Measurements from ENCODE around the gene TRMO.

The TRMO gene

GRCh38 chr9:97940233-97940632, 17.9 kb upstream of the TRMO start:
- FAIRE-seq, result no peak
- TF ChIP-seq POLR2AphosphoS5 (IDR thresholded peaks at IDR 0.05; ENCODE audit: low read depth, low read length) (no peak), POU2F2 (IDR thresholded peaks at IDR 0.05; ENCODE audit: low read depth, low read length) (no peak), POLR2A (IDR thresholded peaks at IDR 0.05; ENCODE audit: low read depth, low read length) (no peak), SPI1 (IDR thresholded peaks at IDR 0.05; ENCODE audit: low read depth, low read length) (no peak), TAF1 (IDR thresholded peaks at IDR 0.05; ENCODE audit: low read depth, low read length) (no peak), PAX5 (IDR thresholded peaks at IDR 0.05; ENCODE audit: insufficient read depth, low read length, severe bottlenecking) (no peak)
- no peak for DNase-seq (ENCODE audit: insufficient read length, low spot score)

- FAIRE-seq (peak; percentile 72), DNase-seq (ENCODE audit: insufficient read length, low spot score) (no peak)
- TF ChIP-seq PAX5 (IDR thresholded peaks at IDR 0.05; ENCODE audit: insufficient read depth, low read length, severe bottlenecking) (no peak), POLR2A (IDR thresholded peaks at IDR 0.05; ENCODE audit: low read depth, low read length) (no peak), POLR2AphosphoS5 (IDR thresholded peaks at IDR 0.05; ENCODE audit: low read depth, low read length) (no peak), SPI1 (IDR thresholded peaks at IDR 0.05; ENCODE audit: low read depth, low read length) (no peak), POU2F2 (IDR thresholded peaks at IDR 0.05; ENCODE audit: low read depth, low read length) (no peak)
Observed at GRCh38 chr9:97938081-97938644, 15.9 kb upstream of the TRMO start, which contains the start of gene HEMGN. Gene HEMGN (minus strand): TSS chr9:97938172. CDS start chr9:97938136, 36 bp downstream.

GRCh38 chr9:97936998-97937397, 14.7 kb upstream of the TRMO start:
- DNase-seq (ENCODE audit: insufficient read length, low spot score) (no peak), FAIRE-seq (no peak)
- TF ChIP-seq POLR2AphosphoS5 (IDR thresholded peaks at IDR 0.05; ENCODE audit: low read depth, low read length), result no peak
- TF ChIP-seq PAX5 (IDR thresholded peaks at IDR 0.05; ENCODE audit: insufficient read depth, low read length, severe bottlenecking), result no peak
- no peak for TF ChIP-seq TAF1 (IDR thresholded peaks at IDR 0.05; ENCODE audit: low read depth, low read length)
- no peak for TF ChIP-seq POLR2A (IDR thresholded peaks at IDR 0.05; ENCODE audit: low read depth, low read length)

- DNase-seq (ENCODE audit: insufficient read length, low spot score), result no peak
- TF ChIP-seq PAX5 (IDR thresholded peaks at IDR 0.05; ENCODE audit: insufficient read depth, low read length, severe bottlenecking), result no peak
- FAIRE-seq, result peak; percentile 52
Observed at GRCh38 chr9:97935276-97935675, 13.0 kb upstream of the TRMO start.

- FAIRE-seq, result no peak
- TF ChIP-seq POLR2AphosphoS5 (IDR thresholded peaks at IDR 0.05; ENCODE audit: low read depth, low read length), result no peak
- no peak for TF ChIP-seq POU2F2 (IDR thresholded peaks at IDR 0.05; ENCODE audit: low read depth, low read length)
- no peak for TF ChIP-seq POLR2A (IDR thresholded peaks at IDR 0.05; ENCODE audit: low read depth, low read length)
- no peak for TF ChIP-seq PAX5 (IDR thresholded peaks at IDR 0.05; ENCODE audit: insufficient read depth, low read length, severe bottlenecking)
- no peak for TF ChIP-seq TAF1 (IDR thresholded peaks at IDR 0.05; ENCODE audit: low read depth, low read length)
- TF ChIP-seq SPI1 (IDR thresholded peaks at IDR 0.05; ENCODE audit: low read depth, low read length), result no peak
- no peak for DNase-seq (ENCODE audit: insufficient read length, low spot score)
Observed at GRCh38 chr9:97934321-97935115, 12.2 kb upstream of the TRMO start.

- DNase-seq (ENCODE audit: insufficient read length, low spot score) (no peak), FAIRE-seq (no peak)
- no peak for TF ChIP-seq POU2F2 (IDR thresholded peaks at IDR 0.05; ENCODE audit: low read depth, low read length)
- TF ChIP-seq TAF1 (IDR thresholded peaks at IDR 0.05; ENCODE audit: low read depth, low read length), result no peak
- TF ChIP-seq POLR2A (IDR thresholded peaks at IDR 0.05; ENCODE audit: low read depth, low read length), result no peak
- no peak for TF ChIP-seq PAX5 (IDR thresholded peaks at IDR 0.05; ENCODE audit: insufficient read depth, low read length, severe bottlenecking)
- no peak for TF ChIP-seq POLR2AphosphoS5 (IDR thresholded peaks at IDR 0.05; ENCODE audit: low read depth, low read length)
- no peak for TF ChIP-seq SPI1 (IDR thresholded peaks at IDR 0.05; ENCODE audit: low read depth, low read length)
Observed at GRCh38 chr9:97933297-97933998, 11.1 kb upstream of the TRMO start.

GRCh38 chr9:97930972-97931371, 8.7 kb upstream of the TRMO start:
- TF ChIP-seq POU2F2 (IDR thresholded peaks at IDR 0.05; ENCODE audit: low read depth, low read length) (no peak), TAF1 (IDR thresholded peaks at IDR 0.05; ENCODE audit: low read depth, low read length) (no peak), PAX5 (IDR thresholded peaks at IDR 0.05; ENCODE audit: insufficient read depth, low read length, severe bottlenecking) (no peak), SPI1 (IDR thresholded peaks at IDR 0.05; ENCODE audit: low read depth, low read length) (no peak), POLR2AphosphoS5 (IDR thresholded peaks at IDR 0.05; ENCODE audit: low read depth, low read length) (no peak), POLR2A (IDR thresholded peaks at IDR 0.05; ENCODE audit: low read depth, low read length) (no peak)
- DNase-seq (ENCODE audit: insufficient read length, low spot score) (no peak), FAIRE-seq (no peak)

GRCh38 chr9:97928986-97929604, 6.8 kb upstream of the TRMO start:
- FAIRE-seq (no peak), DNase-seq (ENCODE audit: insufficient read length, low spot score) (no peak)
- TF ChIP-seq TAF1 (IDR thresholded peaks at IDR 0.05; ENCODE audit: low read depth, low read length), result no peak
- no peak for TF ChIP-seq POLR2AphosphoS5 (IDR thresholded peaks at IDR 0.05; ENCODE audit: low read depth, low read length)
- TF ChIP-seq SPI1 (IDR thresholded peaks at IDR 0.05; ENCODE audit: low read depth, low read length), result no peak
- TF ChIP-seq POU2F2 (IDR thresholded peaks at IDR 0.05; ENCODE audit: low read depth, low read length), result no peak
- no peak for TF ChIP-seq POLR2A (IDR thresholded peaks at IDR 0.05; ENCODE audit: low read depth, low read length)
- no peak for TF ChIP-seq PAX5 (IDR thresholded peaks at IDR 0.05; ENCODE audit: insufficient read depth, low read length, severe bottlenecking)
